Measurements from ENCODE around the gene STAT1.

The STAT1 gene

GRCh38 chr2:191030521-191031154, 16.7 kb upstream of the STAT1 start:
- DNase-seq, result no peak

DNA sequence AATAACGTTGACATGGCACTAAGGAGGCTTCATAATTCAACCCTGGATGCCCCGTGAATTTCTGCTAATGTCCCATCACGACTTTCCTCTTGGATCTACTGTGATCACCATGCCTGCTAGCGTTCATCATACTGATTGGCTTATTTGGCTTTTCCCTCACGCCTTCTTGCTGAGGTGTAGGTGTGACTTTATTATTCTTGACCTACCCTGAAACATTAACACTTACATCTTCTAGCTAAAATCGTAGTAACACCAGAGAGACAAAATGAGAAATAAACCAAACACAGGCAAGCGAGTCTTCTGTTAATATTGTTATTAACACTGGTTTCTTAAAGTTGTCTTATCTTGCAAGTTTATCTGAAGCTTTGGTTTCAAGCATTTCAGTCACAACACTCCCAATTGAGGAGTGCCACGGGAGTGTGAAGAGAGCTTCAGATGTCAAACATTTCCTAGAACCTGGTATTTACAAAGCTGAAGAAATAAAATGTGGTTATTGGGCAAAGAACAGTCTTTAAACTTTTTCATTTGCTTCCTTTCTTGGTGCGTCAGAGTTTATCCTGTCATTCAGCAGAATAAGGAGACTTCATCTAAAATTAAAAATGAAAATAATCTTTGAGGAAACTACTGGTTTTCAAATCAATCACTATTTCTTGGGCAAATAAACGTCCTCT, 15.4 kb upstream of the STAT1 start:
- DNase-seq, result no peak

- no peak for DNase-seq
Observed at GRCh38 chr2:191026377-191026776, 12.4 kb upstream of the STAT1 start.

- DNase-seq, result no peak
Observed at GRCh38 chr2:191025135-191025534, 11.2 kb upstream of the STAT1 start.

DNA sequence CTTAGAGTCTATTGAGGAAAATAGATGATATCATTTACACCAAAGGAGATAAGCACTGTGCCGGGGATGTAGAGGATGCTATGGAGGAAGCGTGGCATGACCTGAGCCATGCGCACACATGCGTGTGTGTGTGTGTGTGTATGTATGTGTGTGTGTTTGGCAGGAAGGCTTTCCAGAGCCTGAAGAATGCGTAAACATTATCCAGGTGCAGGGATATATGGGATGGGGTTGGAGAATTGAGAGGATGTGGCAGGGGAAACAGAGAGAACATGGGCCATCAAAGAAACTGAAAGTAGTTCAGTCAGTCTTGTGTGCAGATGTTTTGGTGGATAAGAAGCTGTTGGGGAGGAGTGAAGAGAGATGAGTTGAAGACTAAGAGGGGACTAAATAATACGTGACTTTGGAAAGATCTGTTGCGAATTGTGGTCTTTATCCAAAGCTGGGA, 9.3 kb upstream of the STAT1 start:
- DNase-seq, result no peak

- peak; percentile 53 for DNase-seq
Observed at GRCh38 chr2:191020742-191021381, 6.9 kb upstream of the STAT1 start.

GRCh38 chr2:191020221-191020741, 6.3 kb upstream of the STAT1 start:
- peak; percentile 90 for DNase-seq

- DNase-seq, result no peak
Observed at GRCh38 chr2:191019376-191019775, 5.4 kb upstream of the STAT1 start.

- DNase-seq, result peak; percentile 27
Observed at GRCh38 chr2:191018643-191019119, 4.7 kb upstream of the STAT1 start.

- DNase-seq, result no peak
Observed at GRCh38 chr2:191018048-191018447, 4.1 kb upstream of the STAT1 start.

GRCh38 chr2:191015831-191016230, 1.9 kb upstream of the STAT1 start:
- no peak for DNase-seq

GRCh38 chr2:191015239-191015638, 1.3 kb upstream of the STAT1 start:
- DNase-seq, result no peak

DNA sequence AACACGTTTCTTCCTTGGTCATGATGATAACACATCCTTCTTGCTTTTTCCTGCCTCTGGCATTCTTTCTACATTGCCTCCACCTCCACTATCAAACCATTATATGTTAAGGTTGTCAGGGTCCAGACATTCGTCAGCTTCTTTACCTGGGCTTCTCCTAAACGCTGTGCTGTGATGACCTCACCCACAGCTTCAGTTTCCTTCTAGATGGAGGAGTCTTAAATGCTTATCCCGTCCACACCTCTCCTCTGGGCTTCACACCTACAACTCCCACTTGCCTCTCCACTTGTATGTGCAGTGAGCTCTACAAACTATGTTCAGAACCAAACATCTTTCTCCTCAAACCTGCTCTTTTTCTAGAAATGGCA, 666 bp upstream of the STAT1 start:
- no peak for DNase-seq

DNA sequence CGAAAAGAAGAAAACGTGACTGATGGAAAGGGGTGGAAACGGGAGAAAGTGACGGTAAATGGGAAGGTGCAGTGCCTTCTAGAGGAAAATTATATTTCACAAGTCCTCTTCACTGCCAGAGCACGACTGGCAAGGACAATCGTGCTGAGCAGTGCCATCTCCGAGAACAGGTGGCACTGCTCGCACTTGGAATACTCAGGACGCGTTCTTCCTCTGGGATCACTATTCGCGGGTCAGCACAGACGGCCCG, 364 bp downstream of the STAT1 start:
- no peak for DNase-seq

DNA sequence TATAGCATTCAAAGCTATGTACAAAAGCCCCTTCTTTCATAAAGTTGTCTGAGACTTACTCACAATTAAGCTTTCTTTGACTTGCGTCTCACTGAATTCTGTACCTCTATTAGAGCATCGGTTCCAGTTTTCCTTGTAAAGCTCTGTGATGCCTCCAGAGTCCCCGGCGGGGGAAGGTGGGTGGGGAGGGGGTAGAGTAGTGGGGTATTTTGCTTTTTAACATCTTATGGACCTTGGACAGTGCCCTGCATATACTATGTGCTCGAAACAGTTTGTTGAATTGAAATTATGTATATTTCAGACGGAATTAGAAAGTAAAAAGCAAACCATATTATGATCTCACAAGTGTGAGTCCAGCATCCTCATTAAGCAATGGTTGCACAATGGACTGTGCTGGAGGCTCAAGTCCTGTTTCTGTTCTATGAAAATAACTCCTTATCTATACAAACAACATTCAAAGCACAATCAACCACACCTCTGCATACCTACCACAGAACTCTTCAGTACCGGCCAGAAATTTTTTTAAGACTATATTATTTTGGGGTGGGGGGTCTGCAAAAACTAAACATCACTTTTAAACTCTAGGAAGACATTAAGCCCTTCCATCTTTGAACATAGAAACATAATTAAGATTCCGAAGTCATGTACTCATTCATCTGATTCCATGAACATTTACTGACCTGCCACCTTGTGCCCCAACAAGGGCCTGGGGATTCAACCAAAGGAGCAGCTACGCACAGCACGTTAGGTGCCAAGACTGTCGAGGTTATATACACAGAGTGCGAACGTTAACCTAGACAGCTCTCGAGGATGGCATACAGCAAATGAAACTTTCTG, 908 bp downstream of the STAT1 start:
- no peak for DNase-seq

DNA sequence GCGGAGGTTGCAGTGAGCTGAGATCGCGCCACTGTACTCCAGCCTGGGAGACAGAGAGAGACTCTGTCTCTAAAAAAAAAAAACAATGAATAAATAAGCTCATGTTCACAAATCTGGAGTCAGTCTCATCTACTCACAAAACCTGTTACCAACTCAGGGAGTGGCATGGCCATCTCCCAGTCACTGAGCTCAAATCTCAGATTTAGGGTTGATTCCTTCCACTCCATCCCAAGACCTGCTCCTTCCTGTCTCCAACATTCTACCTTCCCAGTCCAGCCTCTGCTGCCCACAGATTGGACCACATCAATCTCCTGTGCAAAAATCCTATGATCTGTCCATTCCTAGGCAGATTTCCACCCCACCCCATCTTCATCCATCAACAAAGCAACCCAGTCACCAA, 1.6 kb downstream of the STAT1 start:
- no peak for DNase-seq

- DNase-seq, result no peak
Observed at GRCh38 chr2:191010887-191011885, 2.8 kb downstream of the STAT1 start.

GRCh38 chr2:191009541-191010374, 4.2 kb downstream of the STAT1 start:
- no peak for DNase-seq

GRCh38 chr2:191008286-191008685, 5.7 kb downstream of the STAT1 start:
- DNase-seq, result no peak

- DNase-seq, result no peak
Observed at GRCh38 chr2:191006997-191007783, 6.8 kb downstream of the STAT1 start.
